HepG2 (cell line): ENCODE measurements around the gene B4GALT3. TPM values are rescaled to one million over a fixed set of nuclear protein-coding genes. Genes with fewer than 3 reads are reported as not detected.

Experiments used
- ATAD3A ChIP-seq: sonication (generic); formaldehyde crosslinking; IDR thresholded peaks from 2 replicates; pipeline ENCODE4 v1.4.0; 2020; ENCODE audit warnings: missing genetic modification reagents
- CEBPZ ChIP-seq: IDR thresholded peaks from 2 replicates; pipeline ENCODE4 v1.6.1; 2012; ENCODE audit warnings: low read length, improper control_type of control experiment
- CENPT ChIP-seq: sonication (generic); formaldehyde crosslinking; IDR thresholded peaks from 2 replicates; pipeline ENCODE4 v1.8.0; 2022; ENCODE audit warnings: low read depth, mild to moderate bottlenecking, moderate library complexity, missing genetic modification reagents
- GTF3A ChIP-seq: sonication (generic); formaldehyde crosslinking; conservative IDR thresholded peaks from 2 replicates; pipeline ENCODE4 v1.4.0; 2020; ENCODE audit warnings: mild to moderate bottlenecking, missing genetic modification reagents
- HMGXB4 ChIP-seq, 2 experiments: sonication (generic) in 1 of 2; formaldehyde crosslinking in 1 of 2; IDR thresholded peaks; 2 replicates each; pipeline versions ENCODE4 v1.4.0 to v1.6.1; 2018 to 2020; ENCODE audit warnings: missing genetic modification reagents in 2 of 2, borderline replicate concordance in 1 of 2, low read depth in 1 of 2, mild to moderate bottlenecking in 1 of 2, missing biosample characterization in 1 of 2
- KLF15 ChIP-seq: sonication (generic); formaldehyde crosslinking; IDR thresholded peaks from 2 replicates; pipeline ENCODE4 v1.8.1; 2023; ENCODE audit warnings: borderline replicate concordance, mild to moderate bottlenecking, inconsistent platforms, missing genetic modification reagents, mixed read lengths
- LCORL ChIP-seq, 2 experiments: fragments of 450-650 bp in 1 of 2; sonication (generic) in 1 of 2; formaldehyde crosslinking in 1 of 2; IDR thresholded peaks; 2 replicates each; pipeline versions ENCODE4 v1.5.0 to v1.6.1; 2017 to 2020; ENCODE audit warnings: antibody characterized with exemption in 1 of 2, missing genetic modification reagents in 1 of 2
- NFIC ChIP-seq: IDR thresholded peaks from 2 replicates; pipeline ENCODE4 v1.6.1; 2012; ENCODE audit warnings: mild to moderate bottlenecking, low read length, inconsistent platforms
- SIX1 ChIP-seq: sonication (generic); formaldehyde crosslinking; IDR thresholded peaks from 2 replicates; pipeline ENCODE4 v1.4.0; 2020; ENCODE audit warnings: missing genetic modification reagents, borderline replicate concordance
- ZFYVE20 ChIP-seq: sonication (generic); formaldehyde crosslinking; IDR thresholded peaks from 2 replicates; pipeline ENCODE4 v1.8.0; 2023; ENCODE audit warnings: low read depth, mild to moderate bottlenecking, moderate library complexity, missing genetic modification reagents, borderline replicate concordance
- ZNF660 ChIP-seq: sonication (generic); formaldehyde crosslinking; IDR thresholded peaks from 2 replicates; pipeline ENCODE4 v1.5.1; 2020; ENCODE audit warnings: mild to moderate bottlenecking, low read depth, missing genetic modification reagents, borderline replicate concordance
- ZSCAN31 ChIP-seq: sonication (generic); formaldehyde crosslinking; IDR thresholded peaks from 2 replicates; pipeline ENCODE4 v1.5.0; 2020; ENCODE audit warnings: low read depth, mild to moderate bottlenecking, missing genetic modification reagents
- polyA plus RNA-seq, 8 experiments: library from polyadenylated mRNA; depleted of rRNA in 3 of 8; stranded (reverse) in 7 of 8; unstranded in 1 of 8; fragments of >200 nt; fragmentation: Illumina TruSeq in 4 of 8; extraction: Trizol in 4 of 8; gene quantifications; 2 replicates each; pipeline versions ENCODE4 v1.2.1 to v1.2.3, GENCODE V29; 2011 to 2016; ENCODE audit warnings: low read depth in 4 of 8, missing spikeins in 1 of 8, mixed read lengths in 1 of 8; ENCODE audit not compliant: insufficient read depth in 1 of 8
- total RNA-seq, 5 experiments: library from RNA; depleted of rRNA; stranded (reverse); fragments of >200 nt; fragmentation: Illumina TruSeq; extraction: Trizol; gene quantifications; 2 replicates each; pipeline ENCODE4 v1.2.3, GENCODE V29; 2016; ENCODE audit warnings: low read depth in 1 of 5
- TF ChIP-seq, protein P1 (sequence below): sonication (generic); formaldehyde crosslinking; IDR thresholded peaks from 2 replicates; pipeline ENCODE4 v1.5.0; 2020; ENCODE audit warnings: mild to moderate bottlenecking, missing genetic modification reagents, borderline replicate concordance

The B4GALT3 gene
- total and polyA plus RNA-seq, 2 of the 13 experiments (the other 11 are each of a cell fraction or from before 2014, with no cell fraction given) = 35.6 to 40.4 TPM

- no peak for TF ChIP-seq ZNF660
- no peak for TF ChIP-seq CENPT (CRISPR knock-in tag)
- TF ChIP-seq LCORL (IDR thresholded peaks at IDR 0.05) = no peak
- 0 out of 2 replicates have a peak, but pooled peaks have one; percentile 9 for TF ChIP-seq LCORL (CRISPR knock-in tag; IDR thresholded peaks at IDR 0.05)
- TF ChIP-seq SIX1 (CRISPR knock-in tag) = no peak
- no peak for TF ChIP-seq GTF3A
- TF ChIP-seq ZSCAN31 (CRISPR knock-in tag) = no peak
- TF ChIP-seq CEBPZ = no peak
- no peak for TF ChIP-seq ZFYVE20 (CRISPR knock-in tag)
- TF ChIP-seq NFIC = no peak
- TF ChIP-seq, protein P1, sequence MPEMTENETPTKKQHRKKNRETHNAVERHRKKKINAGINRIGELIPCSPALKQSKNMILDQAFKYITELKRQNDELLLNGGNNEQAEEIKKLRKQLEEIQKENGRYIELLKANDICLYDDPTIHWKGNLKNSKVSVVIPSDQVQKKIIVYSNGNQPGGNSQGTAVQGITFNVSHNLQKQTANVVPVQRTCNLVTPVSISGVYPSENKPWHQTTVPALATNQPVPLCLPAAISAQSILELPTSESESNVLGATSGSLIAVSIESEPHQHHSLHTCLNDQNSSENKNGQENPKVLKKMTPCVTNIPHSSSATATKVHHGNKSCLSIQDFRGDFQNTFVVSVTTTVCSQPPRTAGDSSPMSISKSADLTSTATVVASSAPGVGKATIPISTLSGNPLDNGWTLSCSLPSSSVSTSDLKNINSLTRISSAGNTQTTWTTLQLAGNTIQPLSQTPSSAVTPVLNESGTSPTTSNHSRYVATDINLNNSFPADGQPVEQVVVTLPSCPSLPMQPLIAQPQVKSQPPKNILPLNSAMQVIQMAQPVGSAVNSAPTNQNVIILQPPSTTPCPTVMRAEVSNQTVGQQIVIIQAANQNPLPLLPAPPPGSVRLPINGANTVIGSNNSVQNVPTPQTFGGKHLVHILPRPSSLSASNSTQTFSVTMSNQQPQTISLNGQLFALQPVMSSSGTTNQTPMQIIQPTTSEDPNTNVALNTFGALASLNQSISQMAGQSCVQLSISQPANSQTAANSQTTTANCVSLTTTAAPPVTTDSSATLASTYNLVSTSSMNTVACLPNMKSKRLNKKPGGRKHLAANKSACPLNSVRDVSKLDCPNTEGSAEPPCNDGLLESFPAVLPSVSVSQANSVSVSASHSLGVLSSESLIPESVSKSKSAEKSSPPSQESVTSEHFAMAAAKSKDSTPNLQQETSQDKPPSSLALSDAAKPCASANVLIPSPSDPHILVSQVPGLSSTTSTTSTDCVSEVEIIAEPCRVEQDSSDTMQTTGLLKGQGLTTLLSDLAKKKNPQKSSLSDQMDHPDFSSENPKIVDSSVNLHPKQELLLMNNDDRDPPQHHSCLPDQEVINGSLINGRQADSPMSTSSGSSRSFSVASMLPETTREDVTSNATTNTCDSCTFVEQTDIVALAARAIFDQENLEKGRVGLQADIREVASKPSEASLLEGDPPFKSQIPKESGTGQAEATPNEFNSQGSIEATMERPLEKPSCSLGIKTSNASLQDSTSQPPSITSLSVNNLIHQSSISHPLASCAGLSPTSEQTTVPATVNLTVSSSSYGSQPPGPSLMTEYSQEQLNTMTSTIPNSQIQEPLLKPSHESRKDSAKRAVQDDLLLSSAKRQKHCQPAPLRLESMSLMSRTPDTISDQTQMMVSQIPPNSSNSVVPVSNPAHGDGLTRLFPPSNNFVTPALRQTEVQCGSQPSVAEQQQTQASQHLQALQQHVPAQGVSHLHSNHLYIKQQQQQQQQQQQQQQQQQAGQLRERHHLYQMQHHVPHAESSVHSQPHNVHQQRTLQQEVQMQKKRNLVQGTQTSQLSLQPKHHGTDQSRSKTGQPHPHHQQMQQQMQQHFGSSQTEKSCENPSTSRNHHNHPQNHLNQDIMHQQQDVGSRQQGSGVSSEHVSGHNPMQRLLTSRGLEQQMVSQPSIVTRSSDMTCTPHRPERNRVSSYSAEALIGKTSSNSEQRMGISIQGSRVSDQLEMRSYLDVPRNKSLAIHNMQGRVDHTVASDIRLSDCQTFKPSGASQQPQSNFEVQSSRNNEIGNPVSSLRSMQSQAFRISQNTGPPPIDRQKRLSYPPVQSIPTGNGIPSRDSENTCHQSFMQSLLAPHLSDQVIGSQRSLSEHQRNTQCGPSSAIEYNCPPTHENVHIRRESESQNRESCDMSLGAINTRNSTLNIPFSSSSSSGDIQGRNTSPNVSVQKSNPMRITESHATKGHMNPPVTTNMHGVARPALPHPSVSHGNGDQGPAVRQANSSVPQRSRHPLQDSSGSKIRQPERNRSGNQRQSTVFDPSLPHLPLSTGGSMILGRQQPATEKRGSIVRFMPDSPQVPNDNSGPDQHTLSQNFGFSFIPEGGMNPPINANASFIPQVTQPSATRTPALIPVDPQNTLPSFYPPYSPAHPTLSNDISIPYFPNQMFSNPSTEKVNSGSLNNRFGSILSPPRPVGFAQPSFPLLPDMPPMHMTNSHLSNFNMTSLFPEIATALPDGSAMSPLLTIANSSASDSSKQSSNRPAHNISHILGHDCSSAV (CRISPR knock-in tag) = no peak
- 0 out of 4 replicates have a peak, but pooled peaks of 1 of the 2 experiments have one; percentile 53 for TF ChIP-seq HMGXB4 (CRISPR knock-in tag; IDR thresholded peaks at IDR 0.05; ENCODE audit: borderline replicate concordance in 1 of 2, low read depth in 1 of 2)
- TF ChIP-seq KLF15 (CRISPR knock-in tag) = no peak
- TF ChIP-seq ATAD3A (CRISPR knock-in tag) = no peak
Observed at GRCh38 chr1:161131523-161132409, 45.5 kb downstream of the B4GALT3 start (continued).
